B cell (primary cell): Measurements from ENCODE around the gene UXT. TPM values are rescaled to one million over a fixed set of nuclear protein-coding genes. Genes with fewer than 3 reads are reported as not detected.
"Not testable (repeated sequence)": the region's sequence is repeated elsewhere in the genome, so short reads cannot be mapped to it uniquely, and the experiment has no call there.

Experiments
- ATAC-seq: fragments of 200-7000 bp; cut with Tn5 transposase; one replicate; pipeline ENCODE4 v1.10.0; 2021; ENCODE audit warnings: low read depth, mild to moderate bottlenecking, moderate number of reproducible peaks, moderate library complexity
- CTCF ChIA-PET: fragments of 350-600 bp; sonication (Branson Sonifier 250); formaldehyde crosslinking; loops from one replicate; lab custom pipeline; 2021; ENCODE audit warnings: antibody characterized with exemption, inconsistent platforms; lab: Charles Lee
- POLR2A ChIA-PET: fragments of 350-600 bp; sonication (Branson Sonifier 250); formaldehyde crosslinking; loops from one replicate; lab custom pipeline; 2021; ENCODE audit warnings: antibody characterized with exemption; lab: Charles Lee
- DNase-seq: peaks from one replicate; pipeline ENCODE4 v3.0.0; 2013
- H2AFZ ChIP-seq: 2 replicates; pipeline ENCODE4 v1.6.1; 2012; ENCODE audit warnings: mild to moderate bottlenecking, low read depth, low read length; ENCODE audit not compliant: insufficient read depth, poor library complexity, severe bottlenecking
- H3K27ac ChIP-seq, 2 donors: 1 replicate in 1 of 2; 2 replicates in 1 of 2; pipeline ENCODE4 v1.5.1; 2012 to 2013; ENCODE audit warnings: low read length in 2 of 2, mild to moderate bottlenecking in 2 of 2, moderate library complexity in 1 of 2
- H3K27me3 ChIP-seq, 4 experiments: fragments of 200-600 bp in 1 of 4; sonication (generic) in 1 of 4; replicated peaks in 1 of 4; 1 replicate in 2 of 4; 2 replicates in 2 of 4; pipeline versions ENCODE4 v1.6.1 to v1.7.0; 2013 to 2016; ENCODE audit warnings: low read length in 3 of 4, mild to moderate bottlenecking in 2 of 4, mixed read lengths in 1 of 4, moderate library complexity in 1 of 4; ENCODE audit not compliant: insufficient read depth in 4 of 4, control insufficient read depth in 3 of 4; ENCODE audit errors: control extremely low read depth in 1 of 4
- H3K36me3 ChIP-seq, 2 experiments: replicated peaks in 1 of 2; 1 replicate in 1 of 2; 2 replicates in 1 of 2; pipeline versions ENCODE4 v1.6.1 to v1.7.1; 2013; ENCODE audit warnings: low read length in 1 of 2; ENCODE audit not compliant: insufficient read depth in 2 of 2, control insufficient read depth in 1 of 2; ENCODE audit errors: control extremely low read depth in 1 of 2, extremely low read depth in 1 of 2
- H3K4me1 ChIP-seq, 2 donors: fragments of 200-600 bp in 1 of 2; sonication (generic) in 1 of 2; 1 replicate in 1 of 2; 2 replicates in 1 of 2; pipeline versions ENCODE4 v1.5.1 to v1.6.1; 2013 to 2017; ENCODE audit warnings: low read length in 2 of 2; ENCODE audit not compliant: control insufficient read depth in 2 of 2, insufficient read depth in 2 of 2
- H3K4me2 ChIP-seq: replicated peaks from 2 replicates; pipeline ENCODE3; 2012; ENCODE audit warnings: mild to moderate bottlenecking, low read depth, low read length; ENCODE audit not compliant: poor library complexity, severe bottlenecking
- H3K4me3 ChIP-seq, 5 experiments: fragments of 200-600 bp in 1 of 5; sonication (generic) in 1 of 5; 1 replicate in 3 of 5; 2 replicates in 2 of 5; pipeline versions ENCODE4 v1.5.1 to v1.7.0; 2011 to 2016; ENCODE audit warnings: low read length in 4 of 5, mild to moderate bottlenecking in 4 of 5, low read depth in 2 of 5, control low read depth in 1 of 5, moderate library complexity in 1 of 5; ENCODE audit not compliant: insufficient read depth in 1 of 5; ENCODE audit errors: control extremely low read depth in 1 of 5, extremely low read depth in 1 of 5
- H3K79me2 ChIP-seq: fragments of 200-600 bp; sonication (generic); one replicate; pipeline ENCODE4 v1.6.0; 2016; ENCODE audit warnings: low read length; ENCODE audit not compliant: control insufficient read depth, insufficient read depth
- H3K9ac ChIP-seq: fragments of 200-600 bp; sonication (generic); 2 replicates; pipeline ENCODE4 v1.6.1; 2017; ENCODE audit warnings: mild to moderate bottlenecking, low read length, moderate library complexity
- H3K9me3 ChIP-seq, 3 donors: one replicate each; pipeline versions ENCODE4 v1.6.1 to v1.7.1; 2013; ENCODE audit warnings: low read length in 2 of 3; ENCODE audit not compliant: control insufficient read depth in 2 of 3, insufficient read depth in 1 of 3; ENCODE audit errors: control extremely low read depth in 1 of 3
- H4K20me1 ChIP-seq: 2 replicates; pipeline ENCODE4 v1.6.0; 2012; ENCODE audit warnings: mild to moderate bottlenecking, low read length; ENCODE audit not compliant: insufficient read depth, control insufficient read depth, poor library complexity, severe bottlenecking
- H3K27ac Mint-ChIP-seq: one replicate; pipeline ENCODE4 v1.8.0; 2021; ENCODE audit warnings: mixed read lengths
- H3K27me3 Mint-ChIP-seq: one replicate; pipeline ENCODE4 v1.8.0; 2021; ENCODE audit warnings: mixed read lengths
- H3K4me1 Mint-ChIP-seq: one replicate; pipeline ENCODE4 v1.8.0; 2021; ENCODE audit warnings: mixed read lengths
- H3K4me3 Mint-ChIP-seq: one replicate; pipeline ENCODE4 v1.8.0; 2021; ENCODE audit warnings: mixed read lengths
- H3K9me3 Mint-ChIP-seq: one replicate; pipeline ENCODE4 v1.8.0; 2022; ENCODE audit warnings: mixed read lengths; ENCODE audit not compliant: insufficient read depth
- CTCF ChIP-seq: fragments of 200-600 bp; IDR thresholded peaks from one replicate; pipeline ENCODE4 v1.8.0; 2022; ENCODE audit warnings: antibody characterized with exemption, mild to moderate bottlenecking
- EZH2 ChIP-seq: IDR thresholded peaks from 2 replicates; pipeline ENCODE4 v1.6.1; 2012; ENCODE audit warnings: borderline replicate concordance, low read depth, mild to moderate bottlenecking, moderate library complexity, low read length; ENCODE audit not compliant: insufficient read depth, poor library complexity, severe bottlenecking
- WGBS: methylation state at CpG from one replicate; pipeline ENCODE4 v1.1.5; 2013; ENCODE audit warnings: missing lambda C conversion rate; ENCODE audit not compliant: insufficient coverage; 5-methylcytosine and 5-hydroxymethylcytosine counted together
- intact Hi-C: fragments of 100-400 bp; cut with micrococcal nuclease; formaldehyde crosslinking; loops from one replicate; pipeline ENCODE4 v1.10.0; 2022
- polyA plus RNA-seq: library from polyadenylated mRNA; depleted of rRNA; stranded (reverse); fragments of >200 nt; gene quantifications from 2 replicates; pipeline ENCODE4 v1.2.3, GENCODE V29; 2012
- total RNA-seq, 2 donors: library from RNA; stranded (reverse); fragments of 120-200 nt in 1 of 2; gene quantifications; 1 replicate in 1 of 2; 2 replicates in 1 of 2; pipeline versions ENCODE4 v1.2.3 to v1.2.4, GENCODE V29; 2013 to 2022

UXT gene
- total and polyA plus RNA-seq, 2 donors (not counting 1 experiment from before 2014, with no cell fraction given): 177 to 238 TPM

- peaks cover 19% of the 10 kb centered on the region for H3K27me3 Mint-ChIP-seq
- H3K9me3 Mint-ChIP-seq: no peaks in the 10 kb centered on the region
- Histone ChIP-seq H3K79me2 (no peaks in the 10 kb centered on the region), H3K27ac (no peak overlapping the region), H2AFZ (no peak overlapping the region), H3K4me1 (no peaks in the 10 kb centered on the region), H3K27me3 (no peaks in the 10 kb centered on the region), H3K9me3 (no peaks in the 10 kb centered on the region), H3K36me3 (no peaks in the 10 kb centered on the region), H4K20me1 (no peaks in the 10 kb centered on the region), H3K4me2 (no peak overlapping the region), H3K4me3 (no peak overlapping the region), H3K9ac (no peak overlapping the region)
- intact Hi-C loops: no loop called here
- H3K4me3 Mint-ChIP-seq: no peak overlapping the region
- ChIA-PET POLR2A (no interaction called here), CTCF (no interaction called here)
- DNase-seq (no peak), ATAC-seq (no peak)
- no CpG with 5 or more reads among the region's 3 CpGs for WGBS
- H3K27ac Mint-ChIP-seq: no peak overlapping the region
- H3K4me1 Mint-ChIP-seq: no peaks in the 10 kb centered on the region
- TF ChIP-seq CTCF (no peak), EZH2 (no peak)
Measured at GRCh38 chrX:47683829-47684205, 24.8 kb upstream of the UXT start.

DNA sequence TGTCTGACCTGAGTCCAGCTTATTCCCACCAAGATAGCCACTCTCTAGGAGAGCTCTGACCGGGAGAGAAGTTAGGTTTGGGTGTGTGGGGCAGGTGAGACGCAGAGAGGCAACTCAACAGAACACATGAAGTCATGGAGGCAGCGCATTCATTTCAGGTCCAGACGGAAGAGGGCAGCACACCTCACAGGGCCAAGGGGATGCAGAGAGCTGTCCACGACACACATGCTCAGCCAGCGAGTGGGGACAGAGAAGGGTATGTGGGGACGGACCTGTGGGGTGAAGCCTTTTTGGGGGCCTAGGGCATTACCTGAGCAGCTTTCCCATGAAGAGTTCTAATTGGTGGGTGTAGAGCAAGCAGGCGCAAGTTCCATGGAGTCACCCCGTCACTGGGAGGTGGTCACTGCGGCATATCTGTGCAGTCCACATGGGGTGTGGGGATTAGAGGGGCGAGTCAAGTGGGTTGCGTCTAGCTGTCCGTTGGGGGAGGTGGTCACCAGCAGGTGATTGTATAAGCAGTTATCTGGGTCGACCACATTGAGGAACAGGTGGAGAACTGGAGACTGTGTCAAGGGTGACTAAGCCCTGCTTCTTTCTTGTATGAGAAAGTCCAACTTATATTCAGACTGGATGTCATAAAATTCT is 24.3 kb upstream of the UXT start:
- ATAC-seq (no peak), DNase-seq (no peak)
- H3K27ac ChIP-seq: no peak overlapping the region
- WGBS: 98% methylated on average over 9 of the region's 14 CpGs
- no peak overlapping the region for H3K4me2 ChIP-seq
- no peak for TF ChIP-seq EZH2
- no peak for TF ChIP-seq CTCF
- H3K4me3 Mint-ChIP-seq: no peak overlapping the region
- H2AFZ ChIP-seq: no peak overlapping the region
- H3K79me2 ChIP-seq: no peaks in the 10 kb centered on the region
- H3K36me3 ChIP-seq: no peaks in the 10 kb centered on the region
- no peak overlapping the region for H3K27ac Mint-ChIP-seq
- H3K9me3 ChIP-seq: no peaks in the 10 kb centered on the region
- no peaks in the 10 kb centered on the region for H3K4me1 Mint-ChIP-seq
- H3K27me3 Mint-ChIP-seq: peaks cover 19% of the 10 kb centered on the region
- POLR2A ChIA-PET: interaction anchor here (0.7 kb wide), 1 partner anchor 10 kb away, joined by 3 read pairs; no protein-coding TSS in a partner anchor
- H3K9ac ChIP-seq: no peak overlapping the region
- intact Hi-C loops: no loop called here
- H3K9me3 Mint-ChIP-seq: no peaks in the 10 kb centered on the region
- no peaks in the 10 kb centered on the region for H3K4me1 ChIP-seq
- CTCF ChIA-PET: no interaction called here
- H3K4me3 ChIP-seq: no peak overlapping the region
- H4K20me1 ChIP-seq: no peaks in the 10 kb centered on the region
- no peaks in the 10 kb centered on the region for H3K27me3 ChIP-seq

GRCh38 chrX:47675959-47676859 is 17.2 kb upstream of the UXT start:
- H3K9me3 ChIP-seq, H3K4me1 ChIP-seq, H3K36me3 ChIP-seq, ATAC-seq, H3K4me3 ChIP-seq, H4K20me1 ChIP-seq, H3K4me3 Mint-ChIP-seq, H2AFZ ChIP-seq, CTCF ChIA-PET, H3K4me1 Mint-ChIP-seq, H3K9ac ChIP-seq, H3K9me3 Mint-ChIP-seq, POLR2A ChIA-PET, DNase-seq, H3K27me3 ChIP-seq, H3K79me2 ChIP-seq, intact Hi-C loops, H3K4me2 ChIP-seq, H3K27ac ChIP-seq, H3K27ac Mint-ChIP-seq: not testable (repeated sequence)
- H3K27me3 Mint-ChIP-seq: peaks cover 11% of the 10 kb centered on the region
- WGBS: no CpG with 5 or more reads among the region's 7 CpGs
